Heart left ventricle (tissue), 13 donors: Measurements from ENCODE around the gene IHH.

ENCODE experiments used
- CTCF ChIP-seq, 12 donors: fragments of 200-600 bp; sonication (generic) in 4 of 12; IDR thresholded peaks; one replicate each; pipeline versions ENCODE4 v1.5.0 to v1.8.0; 2018 to 2022; ENCODE audit warnings: antibody characterized with exemption in 12 of 12, mild to moderate bottlenecking in 5 of 12
- POLR2A ChIP-seq, 2 donors: fragments of 450-650 bp; IDR thresholded peaks; one replicate each; pipeline ENCODE4 v1.6.1; 2017; ENCODE audit warnings: antibody characterized with exemption in 2 of 2, mild to moderate bottlenecking in 2 of 2, moderate library complexity in 2 of 2
- donor health status: ischemic (EF 13 %, LVEDD 7.1; RV severe dilation, severe dysfunction).
- donor health status: DM: no; HTN: yes; CAD: no.
- donor health status: DM: no; HTN: no; CAD: no.
- donor health status: ischemic (EF 25% LVEDD 6.9; RV normal size, moderate dysfunction).
- donor health status: ischemic (EF 25% LVEDD 5.7; RV mildly dilated, moderate dysfunction).
- donor health status: ischemic (EF 35%, LVEDD 5.7; RV mildly dilated, moderate dysfunction).
- donor health status: nonischemic (EF 11% LVEDD 7.7; RV severe dilation, severe dysfunction).
- donor health status: DM: yes; HTN: yes; CAD: no.
- donor health status: PGD.
- donor health status: ischemic (EF 29% LVEDD 5.4; RV normal size, mild dysfunction).
- donor health status: nonischemic (EF 23%, LVEDD 6.1; RV moderate dilation, normal function).

- TF ChIP-seq CTCF (IDR thresholded peaks at IDR 0.05): no peak
- TF ChIP-seq POLR2A (IDR thresholded peaks at IDR 0.05): no peak
These were observed 51.4 kb downstream of the IHH start for GRCh38 chr2:219009294-219009693.
